Keratinocyte (primary cell): ENCODE data around the gene TMEM9.

ENCODE experiments used
- CTCF ChIP-seq, 3 experiments: IDR thresholded peaks in 1 of 3; conservative IDR thresholded peaks in 1 of 3; optimal IDR thresholded peaks in 1 of 3; 2 replicates in 2 of 3; 3 replicates in 1 of 3; pipeline versions ENCODE3 to v1.5.1; 2011; ENCODE audit warnings: low read length in 3 of 3, mild to moderate bottlenecking in 3 of 3, moderate library complexity in 2 of 3, control low read depth in 1 of 3, inconsistent platforms in 1 of 3; ENCODE audit not compliant: insufficient read depth in 2 of 3; ENCODE audit errors: extremely low read depth in 1 of 3
- EZH2 ChIP-seq: IDR thresholded peaks from one replicate; pipeline ENCODE4 v1.6.1; 2012; ENCODE audit warnings: inconsistent platforms, mild to moderate bottlenecking, low read length, moderate library complexity

GRCh38 chr1:201111156-201111555 lies 43.1 kb downstream of the TMEM9 start:
- TF ChIP-seq CTCF (optimal IDR thresholded peaks at IDR 0.05 in 1 of 3, IDR thresholded peaks at IDR 0.05 in 1 of 3, conservative IDR thresholded peaks at IDR 0.05 in 1 of 3; ENCODE audit: extremely low read depth in 1 of 3, insufficient read depth in 2 of 3, low read length in 3 of 3): no peak
- TF ChIP-seq EZH2: no peak
